Nephron (organoid): ENCODE results near the gene ATP5F1B.
A peak's percentile ranks its signal among the peaks of the same experiment; 100 is the strongest.

Source experiments
- H3K27ac Mint-ChIP-seq, 3 experiments: 2 replicates each; pipeline ENCODE4 v1.8.0; 2020; ENCODE audit warnings: mixed read lengths in 3 of 3, mild to moderate bottlenecking in 2 of 3, moderate library complexity in 1 of 3
- H3K27me3 Mint-ChIP-seq: 2 replicates; pipeline ENCODE4 v1.8.0; 2021; ENCODE audit warnings: low read depth, mild to moderate bottlenecking, moderate library complexity, mixed read lengths
- H3K36me3 Mint-ChIP-seq: 2 replicates; pipeline ENCODE4 v1.8.0; 2020; ENCODE audit warnings: low read depth, mixed read lengths
- H3K4me1 Mint-ChIP-seq: 2 replicates; pipeline ENCODE4 v1.8.0; 2020; ENCODE audit warnings: mixed read lengths
- H3K4me3 Mint-ChIP-seq, 3 experiments: 2 replicates each; pipeline ENCODE4 v1.8.0; 2020; ENCODE audit warnings: mild to moderate bottlenecking in 3 of 3, mixed read lengths in 3 of 3, moderate library complexity in 2 of 3
- H3K9me3 Mint-ChIP-seq: 2 replicates; pipeline ENCODE4 v1.8.0; 2020; ENCODE audit warnings: mixed read lengths
- CTCF ChIP-seq, 3 experiments: fragments of 200-600 bp; sonication (generic); IDR thresholded peaks; one replicate each; pipeline ENCODE4 v1.5.0; 2021; ENCODE audit warnings: antibody characterized with exemption in 3 of 3; ENCODE audit not compliant: unreplicated experiment in 3 of 3

ATP5F1B gene

DNA sequence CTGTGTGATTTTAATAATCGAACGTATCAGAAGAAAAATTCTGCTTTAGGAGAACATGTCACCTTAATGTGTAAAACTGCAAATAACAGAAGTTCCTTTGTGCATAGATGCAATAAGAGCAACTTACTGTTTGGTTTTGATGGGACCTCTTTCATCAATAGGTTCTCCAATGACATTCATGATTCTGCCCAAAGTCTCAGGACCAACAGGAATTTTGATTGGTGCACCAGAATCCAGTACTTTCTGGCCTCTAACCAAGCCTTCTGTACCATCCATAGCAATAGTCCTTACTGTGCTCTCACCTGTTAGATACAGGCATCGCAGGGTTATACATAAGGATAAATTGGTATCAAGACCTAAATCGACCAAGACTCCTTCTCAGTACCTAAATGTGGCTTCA, 1.1 kb downstream of the ATP5F1B start:
- peaks cover 18% of the 10 kb centered on the region for H3K4me1 Mint-ChIP-seq
- no peak for TF ChIP-seq CTCF (IDR thresholded peaks at IDR 0.05; ENCODE audit: unreplicated experiment in 3 of 3)
- no peaks in the 10 kb centered on the region for H3K9me3 Mint-ChIP-seq
- H3K27ac Mint-ChIP-seq: peak overlapping the region; percentile 90 to 98 (median 98)
- peaks cover 52% of the 10 kb centered on the region for H3K36me3 Mint-ChIP-seq
- no peaks in the 10 kb centered on the region for H3K27me3 Mint-ChIP-seq
- peak overlapping the region; percentile 83 to 100 (median 99) for H3K4me3 Mint-ChIP-seq

DNA sequence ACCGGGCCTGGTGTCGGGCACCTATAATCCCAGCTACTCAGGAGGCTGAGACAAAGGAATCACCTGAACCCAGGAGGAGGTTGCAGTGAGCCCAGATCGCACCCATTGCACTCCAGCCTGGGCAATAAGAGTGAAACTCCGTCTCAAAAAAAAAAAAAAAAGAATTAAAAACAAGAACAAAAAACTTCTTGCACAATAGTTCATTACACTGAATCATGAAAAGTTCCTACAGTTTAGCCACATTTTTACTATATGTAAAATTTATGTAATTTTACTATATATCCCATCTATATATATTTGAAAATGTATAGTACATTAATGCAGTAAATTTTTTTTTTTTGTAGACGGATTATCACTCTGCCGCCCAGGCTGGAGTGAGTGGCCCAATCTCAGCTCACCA, 4.6 kb downstream of the ATP5F1B start:
- no peak for TF ChIP-seq CTCF (IDR thresholded peaks at IDR 0.05; ENCODE audit: unreplicated experiment in 3 of 3)
- Mint-ChIP-seq H3K9me3 (no peaks in the 10 kb centered on the region), H3K36me3 (peaks cover 76% of the 10 kb centered on the region), H3K27ac (no peak overlapping the region), H3K27me3 (no peaks in the 10 kb centered on the region), H3K4me3 (no peak overlapping the region), H3K4me1 (peaks cover 35% of the 10 kb centered on the region)

DNA sequence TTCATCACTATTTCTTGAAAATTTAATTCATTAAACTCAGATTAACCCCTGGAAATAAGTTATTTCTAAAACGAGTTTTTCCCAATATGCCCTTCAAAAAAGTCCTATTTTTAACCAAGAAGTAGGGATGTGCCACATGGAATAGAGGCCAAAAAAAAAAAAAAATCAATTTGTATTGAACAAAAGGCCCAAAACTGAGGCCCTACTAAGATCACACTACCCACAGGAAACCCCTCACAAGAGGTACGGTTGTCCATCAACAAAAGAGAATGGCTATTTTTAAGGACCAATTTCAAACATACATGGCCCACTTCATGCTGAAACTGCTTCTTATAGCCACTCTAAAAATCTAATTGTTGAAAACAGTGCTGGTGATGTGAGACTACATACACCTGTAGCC, 8.2 kb downstream of the ATP5F1B start:
- Mint-ChIP-seq H3K9me3 (no peaks in the 10 kb centered on the region), H3K4me3 (no peak overlapping the region), H3K36me3 (peaks cover 51% of the 10 kb centered on the region), H3K27me3 (no peaks in the 10 kb centered on the region), H3K4me1 (peaks cover 49% of the 10 kb centered on the region), H3K27ac (peak overlapping the region; percentile 95 to 98 (median 98))
- TF ChIP-seq CTCF (IDR thresholded peaks at IDR 0.05; ENCODE audit: unreplicated experiment in 3 of 3): no peak

DNA sequence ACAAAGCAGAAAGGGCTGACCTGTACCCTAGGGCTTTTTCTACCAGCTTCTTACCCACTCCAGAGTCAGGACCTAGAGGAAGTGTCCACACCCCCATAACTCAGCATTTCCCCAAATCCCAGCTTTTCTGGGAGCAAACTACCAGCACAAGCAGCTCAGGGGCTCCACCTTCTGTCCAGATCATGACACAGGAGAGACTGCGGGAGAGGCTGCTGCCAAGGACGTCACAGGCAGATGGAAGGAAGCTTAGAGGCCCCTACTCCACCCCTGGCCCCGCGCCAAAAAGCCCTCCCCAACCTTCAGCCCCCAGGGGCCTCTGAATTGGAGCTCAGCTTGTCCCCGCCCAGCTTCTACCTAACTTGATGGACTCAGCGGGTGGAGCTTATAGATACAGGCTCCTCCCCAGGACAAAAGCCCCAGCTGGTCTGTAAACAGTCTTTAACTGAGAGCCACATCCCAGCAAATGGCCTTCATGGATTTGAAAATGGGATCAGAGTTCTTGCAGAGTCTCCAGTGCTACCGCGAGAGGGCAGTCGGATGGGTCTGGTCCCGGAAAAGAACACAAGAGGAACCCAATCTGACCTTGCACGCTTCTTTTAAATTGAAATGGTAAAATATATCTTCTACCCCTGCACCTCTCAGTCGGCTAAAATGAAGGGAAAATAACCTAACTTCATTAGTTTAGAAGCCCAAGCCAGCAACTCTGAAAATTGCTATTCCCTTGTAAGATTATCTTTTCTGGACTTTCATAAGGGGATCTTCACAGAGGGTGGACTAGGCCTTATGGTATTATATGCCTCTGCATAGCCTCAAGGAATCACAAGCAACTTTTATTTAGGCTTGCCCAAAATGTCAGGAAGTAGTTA, 8.9 kb downstream of the ATP5F1B start:
- Mint-ChIP-seq H3K36me3 (peaks cover 44% of the 10 kb centered on the region), H3K9me3 (no peaks in the 10 kb centered on the region), H3K4me1 (peaks cover 53% of the 10 kb centered on the region), H3K4me3 (peak overlapping the region; percentile 88 to 99 (median 89)), H3K27ac (peak overlapping the region; percentile 95 to 98 (median 98)), H3K27me3 (no peaks in the 10 kb centered on the region)
- peak; percentile 58 to 73 (median 63) for TF ChIP-seq CTCF (IDR thresholded peaks at IDR 0.05; ENCODE audit: unreplicated experiment in 3 of 3)

DNA sequence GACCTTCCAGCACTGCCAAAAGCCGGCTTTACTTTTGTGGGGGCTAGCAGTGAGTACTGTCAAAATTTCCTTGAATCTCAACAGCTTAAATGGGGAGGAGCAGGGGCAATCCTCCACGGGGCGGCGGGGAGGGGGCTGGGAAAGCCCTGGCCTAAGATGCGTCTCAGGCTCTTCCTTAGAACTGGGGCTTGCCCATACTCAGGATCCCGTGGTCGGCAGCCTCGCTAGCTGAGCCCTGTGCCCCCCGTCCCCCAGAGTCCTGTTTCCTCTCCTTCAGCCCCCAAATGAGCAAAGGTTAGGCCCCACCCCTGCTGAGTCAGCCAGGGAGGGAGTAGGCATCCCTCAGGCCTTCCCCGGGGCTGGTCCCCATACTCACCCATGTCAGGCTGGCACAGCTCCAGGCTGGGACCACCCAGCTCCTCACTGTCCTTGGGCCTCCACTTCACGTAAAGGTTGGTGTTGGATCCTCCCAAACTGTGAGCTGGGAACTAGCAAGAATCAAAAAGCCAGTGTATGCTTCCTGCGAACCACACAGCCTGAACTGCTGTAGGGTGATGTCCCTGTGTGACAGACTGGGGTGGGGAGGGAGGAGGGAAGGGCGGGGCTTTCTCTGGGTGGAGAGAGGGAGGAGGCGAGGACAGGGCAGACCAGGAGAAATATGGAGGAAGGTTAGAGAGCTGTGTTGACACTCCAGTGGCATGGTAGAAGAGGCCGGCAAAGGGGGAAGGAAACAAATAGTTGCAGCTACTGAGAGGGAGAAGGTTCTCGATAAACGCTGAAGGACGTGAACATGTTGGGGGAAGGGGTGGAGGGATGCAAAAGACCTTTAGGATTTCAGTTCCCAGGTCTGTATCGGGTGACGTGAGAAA, 9.7 kb downstream of the ATP5F1B start:
- Mint-ChIP-seq H3K4me3 (peak overlapping the region; percentile 88 to 99 (median 89)), H3K27ac (peak overlapping the region; percentile 95 to 98 (median 98)), H3K27me3 (no peaks in the 10 kb centered on the region), H3K36me3 (peaks cover 39% of the 10 kb centered on the region), H3K9me3 (no peaks in the 10 kb centered on the region), H3K4me1 (peaks cover 53% of the 10 kb centered on the region)
- no peak for TF ChIP-seq CTCF (IDR thresholded peaks at IDR 0.05; ENCODE audit: unreplicated experiment in 3 of 3)
